Liver (tissue), 9 donors: Measurements from ENCODE around the gene ADAM8. TPM values are rescaled to one million over a fixed set of nuclear protein-coding genes. Genes with fewer than 3 reads are reported as not detected.

ENCODE experiments used
- DNase-seq: peaks from one replicate; pipeline ENCODE4 v3.0.0-alpha.2; 2017; ENCODE audit warnings: low spot score
- H3K27ac ChIP-seq, 2 donors: one replicate each; pipeline ENCODE4 v1.7.0; 2013; ENCODE audit warnings: inconsistent platforms in 2 of 2, low read length in 2 of 2, control low read depth in 1 of 2, low read depth in 1 of 2, mild to moderate bottlenecking in 1 of 2
- H3K27me3 ChIP-seq, 4 donors: one replicate each; pipeline versions ENCODE4 v1.6.1 to v1.7.0; 2013; ENCODE audit warnings: low read length in 3 of 4, inconsistent platforms in 1 of 4, mild to moderate bottlenecking in 1 of 4, moderate library complexity in 1 of 4; ENCODE audit not compliant: control insufficient read depth in 4 of 4, insufficient read depth in 4 of 4
- H3K36me3 ChIP-seq, 4 donors: one replicate each; pipeline versions ENCODE4 v1.6.1 to v1.7.0; 2013; ENCODE audit warnings: low read length in 3 of 4, mild to moderate bottlenecking in 3 of 4, low read depth in 1 of 4, moderate library complexity in 1 of 4; ENCODE audit not compliant: control insufficient read depth in 4 of 4, insufficient read depth in 3 of 4
- H3K4me1 ChIP-seq, 4 donors: one replicate each; pipeline versions ENCODE4 v1.6.1 to v1.7.0; 2013; ENCODE audit warnings: low read length in 3 of 4, mild to moderate bottlenecking in 3 of 4, moderate library complexity in 1 of 4; ENCODE audit not compliant: control insufficient read depth in 4 of 4, insufficient read depth in 4 of 4
- H3K4me3 ChIP-seq, 3 donors: one replicate each; pipeline versions ENCODE4 v1.6.1 to v1.7.0; 2013; ENCODE audit warnings: low read length in 3 of 3, control low read depth in 1 of 3, low read depth in 1 of 3, mild to moderate bottlenecking in 1 of 3
- H3K9ac ChIP-seq, 2 donors: one replicate each; pipeline ENCODE4 v1.7.0; 2013; ENCODE audit warnings: low read length in 2 of 2, mild to moderate bottlenecking in 2 of 2, moderate library complexity in 2 of 2, control low read depth in 1 of 2, low read depth in 1 of 2
- H3K9me3 ChIP-seq, 4 donors: one replicate each; pipeline versions ENCODE4 v1.6.1 to v1.7.0; 2013; ENCODE audit warnings: low read length in 3 of 4; ENCODE audit not compliant: control insufficient read depth in 4 of 4
- CTCF ChIP-seq: fragments of 150-350 bp; IDR thresholded peaks from 2 replicates; pipeline ENCODE4 v1.5.1; 2017; ENCODE audit warnings: improper control_type of control experiment, low read depth, low read length; ENCODE audit not compliant: missing input control
- EGR1 ChIP-seq, 2 donors: IDR thresholded peaks; 2 replicates each; pipeline ENCODE4 v1.6.1; 2016 to 2018; ENCODE audit warnings: antibody characterized with exemption in 2 of 2, low read depth in 2 of 2
- GABPA ChIP-seq, 2 donors: IDR thresholded peaks in 1 of 2; conservative IDR thresholded peaks in 1 of 2; 2 replicates each; pipeline ENCODE4 v1.6.1; 2016; ENCODE audit warnings: antibody characterized with exemption in 2 of 2, mild to moderate bottlenecking in 1 of 2, moderate library complexity in 1 of 2
- HNF4A ChIP-seq, 2 donors: conservative IDR thresholded peaks; 2 replicates each; pipeline ENCODE4 v1.6.1; 2016; ENCODE audit warnings: antibody characterized with exemption in 2 of 2, mild to moderate bottlenecking in 2 of 2
- HNF4G ChIP-seq: IDR thresholded peaks from 2 replicates; pipeline ENCODE4 v1.6.1; 2016; ENCODE audit warnings: antibody characterized with exemption
- MAX ChIP-seq: IDR thresholded peaks from 2 replicates; pipeline ENCODE4 v1.6.1; 2016; ENCODE audit warnings: antibody characterized with exemption
- NR2F2 ChIP-seq: IDR thresholded peaks from 2 replicates; pipeline ENCODE4 v1.6.1; 2016; ENCODE audit warnings: antibody characterized with exemption
- RAD21 ChIP-seq, 2 donors: IDR thresholded peaks; 2 replicates each; pipeline ENCODE4 v1.6.1; 2016; ENCODE audit warnings: antibody characterized with exemption in 2 of 2, mild to moderate bottlenecking in 2 of 2
- RXRA ChIP-seq, 2 donors: IDR thresholded peaks; 2 replicates each; pipeline ENCODE4 v1.6.1; 2017 to 2018; ENCODE audit warnings: antibody characterized with exemption in 2 of 2, mild to moderate bottlenecking in 1 of 2
- SP1 ChIP-seq: IDR thresholded peaks from 2 replicates; pipeline ENCODE4 v1.6.1; 2018; ENCODE audit warnings: antibody characterized with exemption, mild to moderate bottlenecking
- TAF1 ChIP-seq: conservative IDR thresholded peaks from 2 replicates; pipeline ENCODE4 v1.6.1; 2016; ENCODE audit warnings: antibody characterized with exemption, mild to moderate bottlenecking
- YY1 ChIP-seq: IDR thresholded peaks from 2 replicates; pipeline ENCODE4 v1.6.1; 2016; ENCODE audit warnings: antibody characterized with exemption, mild to moderate bottlenecking
- WGBS: extraction: QIAGEN DNeasy Blood & Tissue Kit; methylation state at CpG from one replicate; pipeline ENCODE4 v1.1.7; 2013; 5-methylcytosine and 5-hydroxymethylcytosine counted together
- polyA plus RNA-seq, 2 donors: library from polyadenylated mRNA; stranded (reverse) in 1 of 2; unstranded in 1 of 2; fragments of 200-250 nt in 1 of 2; fragments of >200 nt in 1 of 2; fragmentation: Nextera tagmentation in 1 of 2; extraction: Ambion mirVana in 1 of 2; gene quantifications; one replicate each; pipeline versions ENCODE4 v1.2.1 to v1.2.3, GENCODE V29; 2013 to 2015
- total RNA-seq, 2 donors: library from RNA; depleted of rRNA; stranded (reverse); fragments of >200 nt; gene quantifications; one replicate each; pipeline ENCODE4 v1.2.3, GENCODE V29; 2014
- TF ChIP-seq, protein P1 (sequence below): IDR thresholded peaks from 2 replicates; pipeline ENCODE4 v1.6.1; 2016; ENCODE audit warnings: antibody characterized with exemption
- TF ChIP-seq, protein P2 (sequence below): IDR thresholded peaks from 2 replicates; pipeline ENCODE4 v1.6.1; 2016; ENCODE audit warnings: antibody characterized with exemption, mild to moderate bottlenecking
- donor health status: healthy.
- donor health status: healthy.
- donor health status: healthy.
- donor health status: healthy.
- donor health status: healthy.

The ADAM8 gene
- total and polyA plus RNA-seq, 4 donors = 1.3 to 6.9 (median 3.7) TPM

DNA sequence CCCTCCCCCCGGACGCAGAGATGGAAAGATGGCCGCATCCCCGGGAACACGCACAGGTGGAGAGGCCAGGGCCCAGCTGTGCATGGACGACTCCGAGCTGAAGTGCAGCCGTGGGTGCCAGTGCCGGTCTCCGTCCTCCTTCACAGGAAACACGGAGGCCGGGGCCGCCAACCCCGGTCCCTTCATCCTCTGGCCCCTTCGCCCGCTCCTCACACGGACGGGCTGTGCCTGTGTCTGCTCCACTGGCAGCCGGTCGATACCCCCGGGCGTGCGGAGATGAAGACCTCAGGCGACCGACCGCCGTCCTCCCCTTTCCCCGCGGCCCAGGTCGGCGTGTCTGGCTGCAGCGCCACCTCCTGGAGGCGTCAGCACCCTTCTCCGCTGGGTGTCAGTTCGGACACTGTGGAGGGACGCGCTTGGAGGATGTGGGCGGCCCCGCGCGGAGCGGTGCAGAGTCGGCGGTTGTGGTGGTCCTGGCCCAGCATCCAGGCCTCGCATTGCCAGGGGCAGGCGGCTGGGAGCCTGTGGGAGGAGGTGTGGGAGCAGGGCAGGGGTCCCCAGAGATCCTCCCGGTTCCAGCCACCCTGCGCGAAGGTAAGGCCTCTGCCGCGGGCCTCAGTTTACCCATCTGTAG is 41.9 kb upstream of the ADAM8 start:
- DNase-seq = peak; percentile 66
- Histone ChIP-seq H3K9ac (no peak overlapping the region), H3K4me1 (peaks cover 0 to 7% (median 5%) of the 10 kb centered on the region in 4 donors), H3K9me3 (no peaks in the 10 kb centered on the region), H3K27me3 (no peaks in the 10 kb centered on the region), H3K27ac (no peak overlapping the region), H3K4me3 (peak overlapping the region in 1 of 3 donors; percentile 41), H3K36me3 (no peaks in the 10 kb centered on the region)
- TF ChIP-seq NR2F2 = no peak
- peak; percentile 45 for TF ChIP-seq CTCF
- peak; percentile 45 to 72 for TF ChIP-seq RAD21 (IDR thresholded peaks at IDR 0.05)
- WGBS = 9% methylated on average over 51 of the region's 51 CpGs

DNA sequence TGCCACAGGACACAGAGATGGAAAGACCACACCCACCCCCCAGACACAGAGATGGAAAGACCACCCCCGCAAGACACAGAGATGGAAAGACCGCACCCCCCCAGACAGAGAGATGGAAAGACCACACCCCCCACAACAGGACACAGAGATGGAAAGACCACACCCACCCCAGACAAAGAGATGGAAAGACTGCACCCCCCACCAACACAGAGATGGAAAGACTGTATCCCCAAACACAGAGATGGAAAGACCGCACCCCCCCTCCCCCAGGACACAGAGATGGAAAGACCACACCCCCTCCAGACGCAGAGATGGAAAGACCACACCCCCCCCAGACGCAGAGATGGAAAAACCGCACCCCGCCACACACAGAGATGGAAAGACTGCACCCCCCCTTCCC is 40.1 kb upstream of the ADAM8 start:
- H3K27me3 ChIP-seq = no peaks in the 10 kb centered on the region
- 89% methylated on average over 7 of the region's 7 CpGs for WGBS

DNA sequence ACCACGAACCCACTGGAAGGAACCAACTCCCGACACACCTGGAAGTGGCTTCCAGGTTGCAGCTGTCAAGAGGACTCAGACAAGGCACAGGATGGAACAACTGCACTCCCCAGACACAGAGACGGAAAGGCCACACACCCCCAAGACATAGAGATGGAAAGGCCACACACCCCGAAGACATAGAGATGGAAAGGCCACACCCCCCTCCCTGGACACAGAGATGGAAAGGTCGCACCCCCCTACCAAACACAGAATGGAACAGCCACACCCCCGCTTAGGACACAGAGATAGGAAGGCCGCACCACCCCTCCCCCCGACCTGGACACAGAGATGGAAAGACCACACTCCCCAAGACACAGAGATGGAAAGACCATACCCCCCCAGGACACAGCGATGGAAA is 39.6 kb upstream of the ADAM8 start:
- H3K4me3 ChIP-seq = no peak overlapping the region
- 91% methylated on average over 9 of the region's 9 CpGs for WGBS
- TF ChIP-seq GABPA (IDR thresholded peaks at IDR 0.05 in 1 of 2, conservative IDR thresholded peaks at IDR 0.05 in 1 of 2) = no peak
- TF ChIP-seq RAD21 (IDR thresholded peaks at IDR 0.05) = no peak
- no peak for TF ChIP-seq NR2F2
- TF ChIP-seq, protein P1, sequence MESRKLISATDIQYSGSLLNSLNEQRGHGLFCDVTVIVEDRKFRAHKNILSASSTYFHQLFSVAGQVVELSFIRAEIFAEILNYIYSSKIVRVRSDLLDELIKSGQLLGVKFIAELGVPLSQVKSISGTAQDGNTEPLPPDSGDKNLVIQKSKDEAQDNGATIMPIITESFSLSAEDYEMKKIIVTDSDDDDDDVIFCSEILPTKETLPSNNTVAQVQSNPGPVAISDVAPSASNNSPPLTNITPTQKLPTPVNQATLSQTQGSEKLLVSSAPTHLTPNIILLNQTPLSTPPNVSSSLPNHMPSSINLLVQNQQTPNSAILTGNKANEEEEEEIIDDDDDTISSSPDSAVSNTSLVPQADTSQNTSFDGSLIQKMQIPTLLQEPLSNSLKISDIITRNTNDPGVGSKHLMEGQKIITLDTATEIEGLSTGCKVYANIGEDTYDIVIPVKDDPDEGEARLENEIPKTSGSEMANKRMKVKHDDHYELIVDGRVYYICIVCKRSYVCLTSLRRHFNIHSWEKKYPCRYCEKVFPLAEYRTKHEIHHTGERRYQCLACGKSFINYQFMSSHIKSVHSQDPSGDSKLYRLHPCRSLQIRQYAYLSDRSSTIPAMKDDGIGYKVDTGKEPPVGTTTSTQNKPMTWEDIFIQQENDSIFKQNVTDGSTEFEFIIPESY = no peak
- TF ChIP-seq, protein P2, sequence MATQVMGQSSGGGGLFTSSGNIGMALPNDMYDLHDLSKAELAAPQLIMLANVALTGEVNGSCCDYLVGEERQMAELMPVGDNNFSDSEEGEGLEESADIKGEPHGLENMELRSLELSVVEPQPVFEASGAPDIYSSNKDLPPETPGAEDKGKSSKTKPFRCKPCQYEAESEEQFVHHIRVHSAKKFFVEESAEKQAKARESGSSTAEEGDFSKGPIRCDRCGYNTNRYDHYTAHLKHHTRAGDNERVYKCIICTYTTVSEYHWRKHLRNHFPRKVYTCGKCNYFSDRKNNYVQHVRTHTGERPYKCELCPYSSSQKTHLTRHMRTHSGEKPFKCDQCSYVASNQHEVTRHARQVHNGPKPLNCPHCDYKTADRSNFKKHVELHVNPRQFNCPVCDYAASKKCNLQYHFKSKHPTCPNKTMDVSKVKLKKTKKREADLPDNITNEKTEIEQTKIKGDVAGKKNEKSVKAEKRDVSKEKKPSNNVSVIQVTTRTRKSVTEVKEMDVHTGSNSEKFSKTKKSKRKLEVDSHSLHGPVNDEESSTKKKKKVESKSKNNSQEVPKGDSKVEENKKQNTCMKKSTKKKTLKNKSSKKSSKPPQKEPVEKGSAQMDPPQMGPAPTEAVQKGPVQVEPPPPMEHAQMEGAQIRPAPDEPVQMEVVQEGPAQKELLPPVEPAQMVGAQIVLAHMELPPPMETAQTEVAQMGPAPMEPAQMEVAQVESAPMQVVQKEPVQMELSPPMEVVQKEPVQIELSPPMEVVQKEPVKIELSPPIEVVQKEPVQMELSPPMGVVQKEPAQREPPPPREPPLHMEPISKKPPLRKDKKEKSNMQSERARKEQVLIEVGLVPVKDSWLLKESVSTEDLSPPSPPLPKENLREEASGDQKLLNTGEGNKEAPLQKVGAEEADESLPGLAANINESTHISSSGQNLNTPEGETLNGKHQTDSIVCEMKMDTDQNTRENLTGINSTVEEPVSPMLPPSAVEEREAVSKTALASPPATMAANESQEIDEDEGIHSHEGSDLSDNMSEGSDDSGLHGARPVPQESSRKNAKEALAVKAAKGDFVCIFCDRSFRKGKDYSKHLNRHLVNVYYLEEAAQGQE = no peak
- TF ChIP-seq SP1 = no peak
- no peak for TF ChIP-seq MAX
- no peak for TF ChIP-seq HNF4G
- TF ChIP-seq HNF4A (conservative IDR thresholded peaks at IDR 0.05) = no peak
- H3K9ac ChIP-seq = no peak overlapping the region
- no peak overlapping the region for H3K27ac ChIP-seq
- no peak for DNase-seq
- peaks cover 0 to 16% (median 10%) of the 10 kb centered on the region in 4 donors for H3K36me3 ChIP-seq
- H3K9me3 ChIP-seq = no peaks in the 10 kb centered on the region
- no peaks in the 10 kb centered on the region for H3K27me3 ChIP-seq
- H3K4me1 ChIP-seq = peaks cover 0 to 7% (median 5%) of the 10 kb centered on the region in 4 donors

More for the DNA sequence above, 40.1 kb upstream of the ADAM8 start:
- peaks cover 0 to 7% (median 5%) of the 10 kb centered on the region in 4 donors for H3K4me1 ChIP-seq
- H3K9ac ChIP-seq = no peak overlapping the region
- no peak for DNase-seq
- TF ChIP-seq, protein P1 = no peak
- TF ChIP-seq SP1 = no peak
- TF ChIP-seq TAF1 = no peak
- no peak for TF ChIP-seq YY1
- TF ChIP-seq RXRA (IDR thresholded peaks at IDR 0.05) = no peak
- no peak for TF ChIP-seq EGR1 (IDR thresholded peaks at IDR 0.05; ENCODE audit: low read depth in 2 of 2)
- H3K36me3 ChIP-seq = peaks cover 0 to 12% (median 9%) of the 10 kb centered on the region in 4 donors
- no peak overlapping the region for H3K4me3 ChIP-seq
- H3K9me3 ChIP-seq = no peaks in the 10 kb centered on the region
- no peak overlapping the region for H3K27ac ChIP-seq
